ENCODE data around the gene TUBGCP6.
"Not testable (repeated sequence)": the region's sequence is repeated elsewhere in the genome, so short reads cannot be mapped to it uniquely, and the experiment has no call there.

The TUBGCP6 gene

GRCh38 chr22:50169181-50169759 is 75.6 kb downstream of the TUBGCP6 start:
- H3K9ac ChIP-seq (ENCODE audit: insufficient read length) = no peak overlapping the region
- no peaks in the 10 kb centered on the region for H3K36me3 ChIP-seq (ENCODE audit: insufficient read depth, low read length)
- no peak for DNase-seq (ENCODE audit: low read depth, low spot score)
- H3K27ac ChIP-seq = peak overlapping the region; percentile 68; the same call in 1 of the 2 replicates
- H3K4me3 ChIP-seq = 0 out of 2 replicates have a peak overlapping the region, but pooled peaks have one; percentile 69
- TF ChIP-seq EZH2 (IDR thresholded peaks at IDR 0.05) (no peak), POLR2AphosphoS5 (IDR thresholded peaks at IDR 0.05; ENCODE audit: borderline replicate concordance, low read depth, low read length) (no peak), FOXP2 (optimal IDR thresholded peaks at IDR 0.05; ENCODE audit: control extremely low read depth, extremely low read length, insufficient read depth) (no peak)
- no peaks in the 10 kb centered on the region for H3K9me3 ChIP-seq (ENCODE audit: low read depth, low read length)

GRCh38 chr22:50168490-50169180 is 76.2 kb downstream of the TUBGCP6 start:
- H3K9me3 ChIP-seq (ENCODE audit: low read depth, low read length); DNase-seq (ENCODE audit: low read depth, low spot score); H3K4me3 ChIP-seq; H3K36me3 ChIP-seq (ENCODE audit: insufficient read depth, low read length); H3K9ac ChIP-seq (ENCODE audit: insufficient read length): not testable (repeated sequence)
- H3K27ac ChIP-seq = peak overlapping the region; percentile 68; the same call in 1 of the 2 replicates

- Histone ChIP-seq H3K4me3 (no peak overlapping the region), H3K27ac (no peak overlapping the region), H3K9me3 (ENCODE audit: low read depth, low read length) (no peaks in the 10 kb centered on the region), H3K9ac (ENCODE audit: insufficient read length) (no peak overlapping the region), H3K36me3 (ENCODE audit: insufficient read depth, low read length) (no peaks in the 10 kb centered on the region)
- no peak for DNase-seq (ENCODE audit: low read depth, low spot score)
- TF ChIP-seq EZH2 (IDR thresholded peaks at IDR 0.05) = no peak
- TF ChIP-seq POLR2AphosphoS5 (IDR thresholded peaks at IDR 0.05; ENCODE audit: borderline replicate concordance, low read depth, low read length) = no peak
- TF ChIP-seq FOXP2 (optimal IDR thresholded peaks at IDR 0.05; ENCODE audit: control extremely low read depth, extremely low read length, insufficient read depth) = no peak
These were observed 76.9 kb downstream of the TUBGCP6 start for GRCh38 chr22:50167689-50168489.
